G401 (cell line): Measurements from ENCODE around the gene EPOP. TPM values are rescaled to one million over a fixed set of nuclear protein-coding genes. Genes with fewer than 3 reads are reported as not detected.
A peak's percentile ranks its signal among the peaks of the same experiment; 100 is the strongest.

Source experiments
- DNase-seq: peaks from one replicate; pipeline ENCODE4 v3.0.0-alpha.2; 2015; ENCODE audit warnings: low spot score
- in situ Hi-C: cut with HindIII; loops from 2 replicates; pipeline ENCODE4 v1.10.0; 2016; ENCODE audit warnings: low sequenced_read_pairs, mixed read lengths
- total RNA-seq: library from RNA; depleted of rRNA; stranded (reverse); fragments of >200 nt; shearing (Covaris generic); gene quantifications from 2 replicates; pipeline ENCODE4 v1.2.3, GENCODE V29; 2014; rRNA removed

EPOP gene
- total RNA-seq = 46.5 and 50.5 TPM in 2 replicates

DNA sequence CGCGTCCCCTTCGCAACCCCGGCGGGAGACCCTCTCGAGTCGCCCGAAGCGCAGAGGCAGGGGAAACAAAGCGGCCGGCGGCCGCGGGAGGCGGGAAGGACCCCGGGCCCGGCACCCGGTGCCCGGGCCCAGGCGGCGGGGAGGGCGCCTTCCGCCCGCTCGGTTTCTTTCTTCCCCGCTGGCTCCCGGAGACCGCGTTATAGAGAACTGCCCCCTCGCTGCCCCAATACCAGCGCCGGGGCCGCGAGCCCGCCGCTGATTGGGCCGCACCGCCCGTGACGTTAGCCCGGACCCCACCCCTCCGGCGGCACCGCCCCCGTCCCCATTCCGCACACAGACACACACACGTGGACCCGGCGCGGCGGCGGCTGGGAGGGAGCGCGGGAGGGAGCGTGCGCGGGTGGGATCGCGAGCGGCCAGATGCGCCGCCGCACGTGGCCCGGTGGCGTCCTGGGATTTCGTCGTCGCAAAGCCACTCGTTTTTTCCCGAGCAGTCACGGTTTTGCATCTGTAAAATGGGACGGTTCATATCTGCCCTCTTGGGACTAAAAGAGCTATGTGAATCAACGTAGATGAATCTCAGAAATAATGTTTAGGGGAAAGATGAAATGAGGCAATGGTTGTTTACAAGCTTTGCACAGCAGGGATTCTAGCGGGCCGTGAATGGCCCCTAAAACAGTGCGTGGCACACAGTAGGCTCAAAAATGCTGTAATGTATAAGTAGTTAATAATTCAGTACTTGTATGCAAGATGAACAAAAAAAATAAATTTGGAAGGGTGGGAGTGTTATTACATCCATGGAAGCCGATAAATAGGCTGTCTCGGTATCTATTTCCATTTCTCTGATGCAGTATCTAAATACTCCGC lies at the start of gene EPOP:
TSS of gene EPOP (minus strand) at position 209 of the 867 bp plus-strand sequence. CDS start 462 bp downstream, outside the sequence.
- DNase-seq = peak; percentile 60
- in situ Hi-C loops = no loop called here

DNA sequence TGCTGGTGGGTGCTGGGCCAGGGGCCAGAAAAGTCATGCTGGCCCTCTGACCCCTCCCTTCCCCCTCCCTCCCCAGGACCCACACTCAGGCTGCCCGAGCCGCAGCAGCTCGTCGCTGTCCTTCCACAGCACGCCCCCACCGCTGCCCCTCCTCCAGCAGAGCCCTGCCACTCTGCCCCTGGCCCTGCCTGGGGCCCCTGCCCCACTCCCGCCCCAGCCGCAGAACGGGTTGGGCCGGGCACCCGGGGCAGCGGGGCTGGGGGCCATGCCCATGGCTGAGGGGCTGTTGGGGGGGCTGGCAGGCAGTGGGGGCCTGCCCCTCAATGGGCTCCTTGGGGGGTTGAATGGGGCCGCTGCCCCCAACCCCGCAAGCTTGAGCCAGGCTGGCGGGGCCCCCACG lies 47.0 kb upstream of the EPOP start:
- DNase-seq = no peak
- in situ Hi-C loops = no loop called here

DNA sequence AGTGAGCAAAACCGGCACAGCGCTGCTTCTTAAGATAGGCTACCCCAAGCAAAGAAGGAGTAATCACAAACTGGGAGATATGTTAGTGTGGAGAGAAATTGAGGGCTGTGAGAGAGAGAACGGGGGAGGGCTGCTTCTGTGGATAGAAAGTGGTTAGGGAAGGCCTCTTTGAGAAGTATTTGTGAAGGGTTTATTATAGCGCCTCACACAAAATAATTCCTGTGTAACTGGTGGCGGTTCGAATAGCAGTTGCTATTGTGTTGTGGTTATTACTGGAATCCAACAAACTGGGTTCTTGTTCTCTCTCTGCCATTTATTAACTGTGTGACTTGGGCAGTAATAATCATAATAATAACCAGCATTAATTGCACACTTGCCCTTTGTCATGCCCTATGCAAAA lies 46.2 kb upstream of the EPOP start:
- no peak for DNase-seq
- in situ Hi-C loops = no loop called here

DNA sequence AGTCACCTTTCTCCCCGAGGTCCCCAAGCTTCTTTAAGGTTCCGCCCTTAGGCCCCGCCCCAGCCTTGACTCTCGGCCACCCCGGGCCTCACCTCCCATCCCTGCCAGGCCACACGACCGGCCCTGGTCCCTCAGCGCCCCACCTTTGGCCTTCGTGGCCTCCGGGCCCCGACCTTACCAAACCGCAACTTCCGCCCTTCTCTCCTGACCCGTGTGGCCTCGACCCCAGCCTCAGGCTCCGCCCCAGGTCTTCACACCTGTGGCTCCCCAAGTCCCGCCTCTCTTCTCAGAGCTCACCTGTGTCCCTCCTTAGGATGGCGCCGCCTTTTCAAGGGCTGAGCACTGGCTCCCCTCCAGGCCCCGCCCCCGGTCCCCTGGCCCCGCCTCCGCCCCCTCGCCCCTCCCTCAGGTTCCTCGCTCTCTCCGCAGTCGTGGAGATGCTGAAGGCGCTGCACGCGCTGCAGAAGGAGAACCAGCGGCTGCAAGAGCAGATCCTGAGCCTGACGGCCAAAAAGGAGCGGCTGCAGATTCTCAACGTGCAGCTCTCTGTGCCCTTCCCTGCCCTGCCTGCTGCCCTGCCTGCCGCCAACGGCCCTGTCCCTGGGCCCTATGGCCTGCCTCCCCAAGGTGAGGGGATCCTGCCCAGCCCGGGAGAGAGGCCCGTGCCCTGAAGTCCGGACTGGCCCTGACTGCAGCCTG lies 45.3 kb upstream of the EPOP start:
- no peak for DNase-seq
- in situ Hi-C loops = no loop called here

DNA sequence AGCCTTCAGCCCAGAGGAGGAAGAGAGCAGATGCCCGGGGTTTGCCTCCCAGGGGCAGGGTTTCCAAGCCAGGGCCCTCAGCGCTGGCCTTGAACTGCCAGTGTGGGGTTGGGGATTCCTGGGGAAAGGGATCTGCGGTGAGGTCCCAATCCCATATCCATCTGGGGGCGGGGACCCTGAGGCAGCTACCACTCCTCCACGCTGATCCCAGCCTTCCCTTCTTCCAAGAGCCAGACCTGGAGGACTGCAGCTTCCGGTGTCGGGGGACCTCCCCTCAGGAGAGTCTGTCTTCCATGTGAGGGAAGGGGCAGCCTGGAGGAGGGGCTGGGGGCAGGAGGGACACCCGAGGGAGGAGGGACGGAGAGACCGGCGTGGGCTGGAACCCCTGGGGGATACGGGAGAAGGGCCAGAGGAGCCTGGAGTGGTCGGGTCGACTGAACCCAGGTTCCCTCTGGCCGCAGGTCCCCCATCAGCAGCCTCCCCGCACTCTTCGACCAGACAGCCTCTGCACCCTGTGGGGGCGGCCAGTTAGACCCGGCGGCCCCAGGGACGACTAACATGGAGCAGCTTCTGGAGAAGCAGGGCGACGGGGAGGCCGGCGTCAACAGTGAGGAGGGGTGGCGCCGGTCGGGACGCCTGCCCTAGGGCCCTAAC lies 44.7 kb upstream of the EPOP start:
- in situ Hi-C loops = no loop called here
- no peak for DNase-seq

DNA sequence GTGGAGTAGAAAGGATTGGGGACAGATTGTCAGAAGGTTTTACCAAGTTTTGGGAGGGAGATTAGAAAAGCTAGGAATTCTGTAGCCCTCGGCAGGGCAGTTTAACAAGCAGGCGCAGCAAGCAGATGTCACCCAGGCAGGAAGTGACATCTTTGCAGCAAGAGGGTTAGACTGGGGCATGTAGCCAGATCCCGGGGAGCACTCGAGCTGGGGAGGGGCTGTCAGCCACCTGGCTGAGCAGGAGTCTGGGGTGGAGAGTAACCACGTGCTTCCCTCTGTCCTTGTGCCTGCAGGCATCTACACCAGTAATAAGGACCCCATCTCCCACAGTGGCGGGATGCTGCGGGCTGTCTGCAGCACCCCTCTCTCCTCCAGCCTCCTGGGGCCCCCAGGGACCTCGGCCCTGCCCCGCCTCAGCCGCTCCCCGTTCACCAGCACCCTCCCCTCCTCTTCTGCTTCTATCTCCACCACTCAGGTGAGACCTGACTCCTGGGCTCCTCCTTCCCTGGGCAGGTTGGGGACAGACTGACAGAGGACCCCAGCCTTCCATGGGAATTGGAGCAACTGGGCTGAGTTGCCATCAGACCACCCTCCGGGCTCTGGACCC lies 42.5 kb upstream of the EPOP start:
- peak; percentile 82 for DNase-seq
- in situ Hi-C loops = no loop called here

DNA sequence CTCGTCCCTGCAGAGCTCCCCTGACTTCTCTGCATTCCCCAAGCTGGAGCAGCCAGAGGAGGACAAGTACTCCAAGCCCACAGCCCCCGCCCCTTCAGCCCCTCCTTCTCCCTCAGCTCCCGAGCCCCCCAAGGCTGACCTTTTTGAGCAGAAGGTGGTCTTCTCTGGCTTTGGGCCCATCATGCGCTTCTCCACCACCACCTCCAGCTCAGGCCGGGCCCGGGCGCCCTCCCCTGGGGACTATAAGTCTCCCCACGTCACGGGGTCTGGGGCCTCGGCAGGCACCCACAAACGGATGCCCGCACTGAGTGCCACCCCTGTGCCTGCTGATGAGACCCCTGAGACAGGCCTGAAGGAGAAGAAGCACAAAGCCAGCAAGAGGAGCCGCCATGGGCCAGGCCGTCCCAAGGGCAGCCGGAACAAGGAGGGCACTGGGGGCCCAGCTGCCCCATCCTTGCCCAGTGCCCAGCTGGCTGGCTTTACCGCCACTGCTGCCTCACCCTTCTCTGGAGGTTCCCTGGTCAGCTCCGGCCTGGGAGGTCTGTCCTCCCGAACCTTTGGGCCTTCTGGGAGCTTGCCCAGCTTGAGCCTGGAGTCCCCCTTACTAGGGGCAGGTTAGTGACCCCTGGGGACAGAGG lies 41.7 kb upstream of the EPOP start:
- no peak for DNase-seq
- in situ Hi-C loops = no loop called here

DNA sequence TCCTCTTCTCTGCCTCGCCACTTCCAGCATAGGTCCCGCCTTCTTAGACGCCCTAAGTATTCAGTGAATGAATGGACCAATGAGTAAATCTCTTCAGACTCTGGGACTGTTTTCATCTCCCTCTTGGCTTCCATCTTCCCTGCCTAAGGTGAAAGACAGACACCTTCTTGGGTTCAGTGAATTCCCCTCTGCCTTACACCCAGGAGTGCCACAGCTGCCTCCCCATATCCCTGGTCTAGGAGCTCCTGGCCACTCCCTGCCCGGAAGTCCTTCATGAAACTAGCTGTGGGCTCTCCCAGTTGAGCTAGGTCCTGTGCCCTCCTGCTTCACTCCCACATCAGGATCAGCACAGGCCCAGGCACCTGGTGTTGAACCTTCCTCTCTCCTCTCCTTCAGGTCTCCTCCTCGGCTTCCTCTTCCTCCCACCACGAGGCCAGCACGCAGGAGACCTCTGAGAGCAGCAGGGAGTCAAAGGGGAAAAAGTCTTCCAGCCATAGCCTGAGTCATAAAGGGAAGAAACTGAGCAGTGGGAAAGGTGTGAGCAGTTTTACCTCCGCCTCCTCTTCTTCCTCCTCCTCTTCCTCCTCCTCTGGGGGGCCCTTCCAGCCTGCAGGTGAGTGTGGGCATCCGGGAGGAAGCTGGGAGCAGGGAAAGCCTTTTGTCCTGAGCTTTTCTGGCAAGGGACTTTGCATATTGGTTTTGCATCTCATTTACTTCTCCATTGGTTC lies 40.6 kb upstream of the EPOP start:
- in situ Hi-C loops = no loop called here

DNA sequence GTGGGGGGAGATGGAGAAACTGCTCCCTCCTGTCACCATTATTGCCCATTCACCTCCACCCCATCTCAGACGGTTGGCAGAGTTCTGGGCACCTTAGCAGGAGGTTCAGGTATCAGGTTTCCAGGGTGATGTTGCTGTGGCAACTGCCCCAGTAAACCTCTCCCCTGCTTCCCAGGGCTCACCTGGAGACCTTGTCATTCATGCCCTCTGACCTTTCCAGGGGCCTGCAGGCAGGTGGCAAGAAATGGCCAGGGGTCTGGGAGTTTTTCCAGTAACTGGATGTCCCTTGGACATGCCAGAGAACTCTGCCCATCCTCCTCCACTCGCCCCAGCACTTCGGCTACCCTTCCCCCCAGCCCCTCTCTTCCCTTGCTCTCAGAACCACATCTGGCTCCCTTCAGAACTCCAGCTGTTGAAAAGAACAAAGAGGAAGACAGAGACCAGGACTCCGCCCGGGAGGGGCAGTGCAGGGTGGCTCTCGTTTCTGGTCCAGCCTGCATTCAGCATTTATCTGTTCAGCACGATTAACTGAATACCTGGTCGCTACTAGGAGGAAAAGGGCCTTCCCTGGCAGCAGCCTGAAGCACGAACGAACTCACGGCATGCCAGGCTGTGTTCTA lies 38.8 kb upstream of the EPOP start:
- no peak for DNase-seq
- in situ Hi-C loops = no loop called here

More for the DNA sequence above, 40.6 kb upstream of the EPOP start:
- DNase-seq = no peak

DNA sequence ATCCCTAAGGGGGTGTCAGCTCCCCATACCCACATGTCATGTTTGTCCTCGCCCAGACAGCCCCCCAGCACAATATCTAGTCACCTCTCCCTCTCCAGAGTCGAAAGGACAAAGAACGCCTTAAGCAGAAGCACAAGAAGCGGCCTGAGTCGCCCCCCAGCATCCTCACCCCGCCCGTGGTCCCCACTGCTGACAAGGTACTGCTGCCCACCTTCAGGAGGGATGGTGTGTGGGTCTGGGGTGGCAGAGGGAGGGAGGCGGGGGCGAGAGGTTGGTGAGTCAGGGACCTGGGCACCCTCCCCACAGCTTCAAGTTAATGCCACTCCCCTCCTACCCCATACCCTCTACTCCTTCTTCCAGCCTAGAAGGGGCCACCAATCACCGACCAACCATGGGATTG lies 37.8 kb upstream of the EPOP start:
- in situ Hi-C loops = no loop called here
- DNase-seq = no peak

DNA sequence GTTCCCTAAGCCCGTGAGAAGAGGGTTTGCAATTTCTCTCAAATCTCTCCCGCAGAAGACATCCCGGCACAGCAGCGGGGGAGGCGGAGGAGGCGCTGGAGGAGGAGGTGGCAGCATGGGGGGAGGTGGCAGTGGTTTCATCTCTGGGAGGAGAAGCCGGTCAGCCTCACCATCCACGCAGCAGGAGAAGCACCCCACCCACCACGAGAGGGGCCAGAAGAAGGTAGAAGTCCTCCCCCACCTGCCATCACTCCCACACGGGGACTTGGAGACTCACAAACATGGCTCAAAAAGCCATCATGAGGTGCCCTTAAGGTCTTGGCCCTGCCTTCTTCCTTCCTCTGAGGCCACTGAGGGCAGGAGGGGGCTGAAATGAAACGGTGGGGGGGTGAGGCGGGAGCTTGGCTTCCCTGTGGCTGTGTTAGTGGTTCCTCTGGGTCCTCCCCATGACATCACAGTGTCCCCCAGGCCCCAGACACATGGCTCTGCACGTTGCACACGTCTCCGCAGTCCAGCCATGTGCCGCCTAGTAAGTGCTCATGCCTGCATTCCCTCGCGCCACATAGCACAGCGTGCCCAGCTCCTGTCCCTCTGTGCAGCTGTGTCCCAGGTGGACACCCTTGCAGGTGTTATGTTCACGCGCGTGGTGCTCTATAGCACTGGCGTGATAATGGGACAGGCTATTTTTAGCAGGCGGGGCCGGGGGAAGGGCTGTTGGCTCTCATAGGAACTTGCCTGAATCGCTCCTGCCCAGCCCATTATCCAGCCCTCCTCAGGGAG lies 37.2 kb upstream of the EPOP start:
- in situ Hi-C loops = no loop called here
- no peak for DNase-seq

DNA sequence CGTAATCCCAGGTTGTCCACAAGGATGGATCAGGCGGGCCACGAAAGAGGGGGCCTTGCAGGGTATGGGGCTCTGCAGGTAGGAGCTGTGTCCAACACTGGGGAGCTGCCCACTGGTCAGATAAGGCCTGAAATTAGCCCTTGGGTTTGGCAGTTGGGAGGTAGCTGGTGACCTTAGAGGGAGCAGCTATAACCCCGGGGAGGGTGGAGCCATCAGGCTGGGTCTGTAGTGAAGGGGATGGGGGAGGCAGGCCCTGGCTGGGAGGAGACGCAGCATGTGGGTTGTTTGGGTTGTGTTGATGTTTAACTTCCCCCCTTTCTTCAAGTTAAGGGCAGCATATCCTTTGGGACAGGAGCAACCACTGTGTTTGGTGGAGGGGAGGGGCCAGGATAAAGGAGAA lies 36.2 kb upstream of the EPOP start:
- no peak for DNase-seq
- in situ Hi-C loops = no loop called here

DNA sequence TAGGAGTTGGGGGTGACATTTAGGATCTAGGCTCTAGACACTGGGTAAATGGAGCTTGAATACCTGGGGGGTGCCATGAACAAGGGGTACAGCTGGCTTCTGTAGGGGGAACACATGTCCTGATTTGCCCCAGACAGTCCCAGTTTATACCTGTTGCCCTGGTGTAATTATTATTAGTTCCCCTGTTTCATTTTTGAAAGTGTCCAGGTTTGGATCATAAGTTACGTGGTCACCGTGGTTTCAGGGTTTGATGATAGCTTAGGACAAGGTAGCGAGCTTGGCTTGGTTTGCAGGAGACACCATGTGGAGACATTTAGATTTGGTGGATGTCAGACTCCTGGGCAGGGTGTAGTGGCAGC lies 35.8 kb upstream of the EPOP start:
- in situ Hi-C loops = no loop called here
- DNase-seq = no peak

DNA sequence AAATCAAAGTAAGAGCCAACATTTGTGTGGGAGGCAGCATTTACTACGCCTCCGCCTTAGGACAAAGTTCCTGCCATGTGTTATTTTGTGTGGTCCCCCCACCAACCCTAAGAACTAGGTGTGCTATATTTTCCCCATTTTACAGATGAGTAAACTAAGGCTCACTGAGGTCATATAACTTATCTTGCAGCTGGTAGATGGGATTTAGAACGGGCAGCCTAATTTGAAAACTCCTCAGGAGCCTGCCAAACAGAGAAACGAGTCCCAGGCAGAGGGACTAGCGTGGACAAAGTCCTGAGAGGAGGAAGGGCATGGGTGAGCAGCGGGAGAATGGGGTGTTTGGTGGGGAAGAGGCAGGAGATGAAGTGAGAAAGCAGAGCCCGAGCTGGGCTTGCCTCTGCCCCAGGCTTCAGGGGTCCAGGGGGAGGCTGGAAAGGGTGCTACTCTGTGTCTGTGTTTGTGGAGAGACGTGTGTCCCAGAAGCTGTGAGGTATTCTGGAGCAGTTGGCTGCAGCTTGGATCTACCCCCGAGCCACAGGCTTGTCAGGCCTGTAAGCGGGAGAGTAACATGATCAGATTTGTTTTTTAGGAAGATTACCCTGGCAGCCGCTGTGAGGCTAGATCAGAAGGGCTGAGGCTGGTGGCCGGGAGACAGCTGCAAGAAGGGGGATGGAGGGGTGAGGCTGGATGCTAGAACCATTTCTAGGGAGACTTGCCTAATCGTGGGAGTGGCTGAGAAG lies 35.3 kb upstream of the EPOP start:
- in situ Hi-C loops = no loop called here
- no peak for DNase-seq

DNA sequence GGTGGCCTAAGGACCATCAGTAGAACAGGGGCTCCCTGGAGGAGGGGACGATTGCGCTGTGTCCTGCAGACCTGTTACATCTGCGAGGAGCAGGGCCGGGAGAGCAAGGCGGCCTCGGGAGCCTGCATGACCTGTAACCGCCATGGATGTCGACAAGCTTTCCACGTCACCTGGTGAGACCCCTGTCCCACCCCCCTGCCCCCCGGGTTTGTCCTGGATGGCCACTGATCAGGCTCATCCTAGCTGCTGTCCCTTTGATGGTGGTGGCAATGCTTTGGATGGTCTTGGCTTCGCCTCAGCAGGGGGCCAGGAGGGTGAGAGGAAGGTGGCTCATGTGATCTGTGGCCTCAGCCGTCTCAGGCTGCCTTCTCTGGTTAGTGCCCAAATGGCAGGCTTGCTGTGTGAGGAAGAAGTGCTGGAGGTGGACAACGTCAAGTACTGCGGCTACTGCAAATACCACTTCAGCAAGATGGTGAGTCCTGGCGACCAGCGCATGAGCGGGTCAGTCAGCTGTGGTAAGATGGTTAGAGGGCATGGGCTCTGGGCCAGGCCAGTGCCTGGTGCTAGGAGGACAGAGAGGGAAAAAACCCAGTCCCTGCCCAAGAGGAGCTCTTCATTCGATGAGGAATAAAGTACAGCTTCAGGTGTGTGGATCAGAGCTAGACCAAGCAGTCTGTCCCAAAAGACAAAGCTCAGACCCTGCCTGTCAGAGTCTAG lies 34.5 kb upstream of the EPOP start:
- DNase-seq = no peak
- in situ Hi-C loops = no loop called here

DNA sequence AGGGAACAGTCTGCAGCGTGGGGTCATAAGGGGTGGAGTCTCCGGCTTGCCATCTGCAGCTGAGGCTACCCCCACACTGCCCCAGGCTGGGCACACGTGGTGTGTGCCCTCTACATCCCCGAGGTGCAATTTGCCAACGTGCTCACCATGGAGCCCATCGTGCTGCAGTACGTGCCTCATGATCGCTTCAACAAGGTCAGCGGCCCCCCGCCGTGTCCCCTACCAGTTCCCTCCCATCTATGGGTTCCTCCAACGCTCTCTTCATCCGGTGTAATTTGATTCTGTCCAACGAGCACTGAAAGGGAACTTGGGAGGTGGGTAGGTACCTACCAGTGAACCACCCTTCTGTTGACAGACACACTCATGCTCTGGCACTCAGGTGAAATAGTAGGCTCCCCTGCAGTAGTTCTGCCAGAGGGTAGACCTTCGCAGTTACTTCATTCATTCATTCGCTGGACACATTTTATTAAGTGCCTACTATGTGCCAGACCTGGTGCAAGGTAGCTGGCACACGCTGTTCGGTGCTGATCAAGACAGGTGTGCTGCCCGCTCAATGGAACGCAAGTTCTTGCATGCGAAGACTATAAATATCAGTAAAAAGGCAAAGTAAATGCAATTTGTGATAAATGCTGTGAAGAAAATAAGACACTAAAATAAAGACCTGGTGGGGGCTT lies 33.1 kb upstream of the EPOP start:
- in situ Hi-C loops = no loop called here

More for the DNA sequence above, 33.1 kb upstream of the EPOP start:
- DNase-seq = no peak
